Activated CD4-positive, alpha-beta T cell treated with anti-CD3 and anti-CD28 coated beads for 24 hours (primary cell): ENCODE results near the gene CLPTM1L.
"Not testable (repeated sequence)": the region's sequence is repeated elsewhere in the genome, so short reads cannot be mapped to it uniquely, and the experiment has no call there.

Source experiments
- DNase-seq, 2 donors: peaks; one replicate each; pipeline ENCODE4 v3.0.0-alpha.2; 2020; ENCODE audit warnings: low read depth in 2 of 2

Gene CLPTM1L

DNA sequence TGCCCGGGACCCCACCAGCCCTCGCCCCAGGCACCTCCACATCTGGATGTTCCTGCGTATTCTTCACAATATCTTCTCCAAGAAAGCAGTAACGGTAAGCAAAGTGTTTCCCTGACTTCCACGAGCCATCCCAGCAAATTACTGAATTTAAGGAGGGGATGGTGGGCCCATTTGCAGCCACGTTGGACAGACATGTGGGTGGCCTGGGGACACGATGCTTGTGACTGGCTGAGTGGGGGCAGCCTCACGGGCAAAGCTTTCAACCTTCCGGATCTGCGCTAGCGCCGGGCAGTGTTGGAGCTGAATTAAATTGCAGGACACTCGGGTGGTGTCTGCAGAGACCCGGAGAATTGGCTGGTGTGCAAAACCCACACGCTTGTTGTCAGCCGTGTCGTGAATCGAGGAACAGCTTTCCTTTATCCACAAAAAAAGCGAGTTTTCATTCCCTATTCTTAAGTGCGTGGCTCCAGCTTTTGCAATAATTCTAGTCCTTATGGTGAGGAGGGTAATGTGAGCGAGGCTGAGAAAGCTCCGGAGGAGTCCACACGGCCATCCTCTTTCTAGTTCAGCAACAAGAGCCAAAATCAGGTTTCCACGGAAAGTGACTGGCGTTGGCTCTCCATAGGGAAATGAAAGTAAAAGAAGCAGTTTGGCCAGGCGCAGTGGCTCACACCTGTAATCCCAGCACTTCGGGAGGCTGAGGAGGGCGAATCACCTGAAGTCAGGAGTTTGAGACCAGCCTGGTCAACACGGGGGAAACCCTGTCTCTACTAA, 17.5 kb upstream of the CLPTM1L start:
- DNase-seq: no peak

DNA sequence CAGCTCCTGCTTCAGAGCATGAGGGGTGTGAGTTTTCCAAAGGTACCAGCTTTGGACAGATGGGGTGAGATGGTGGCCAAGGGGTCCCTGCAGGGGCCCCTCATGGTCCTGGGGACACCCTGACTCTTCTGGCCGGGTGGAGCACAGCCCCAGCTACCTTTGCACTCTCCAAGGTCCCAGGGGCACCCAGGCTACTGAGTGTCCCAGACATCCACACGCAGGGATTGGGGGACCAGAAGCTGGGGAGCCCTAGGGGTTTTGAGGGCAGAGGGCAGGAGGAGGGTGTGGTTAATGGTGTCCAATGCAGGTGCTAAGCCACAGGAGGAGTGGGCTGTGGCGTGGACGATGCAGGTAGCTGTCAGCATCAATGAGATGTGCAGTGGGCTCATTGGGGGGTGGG, 16.0 kb upstream of the CLPTM1L start:
- no peak for DNase-seq

DNA sequence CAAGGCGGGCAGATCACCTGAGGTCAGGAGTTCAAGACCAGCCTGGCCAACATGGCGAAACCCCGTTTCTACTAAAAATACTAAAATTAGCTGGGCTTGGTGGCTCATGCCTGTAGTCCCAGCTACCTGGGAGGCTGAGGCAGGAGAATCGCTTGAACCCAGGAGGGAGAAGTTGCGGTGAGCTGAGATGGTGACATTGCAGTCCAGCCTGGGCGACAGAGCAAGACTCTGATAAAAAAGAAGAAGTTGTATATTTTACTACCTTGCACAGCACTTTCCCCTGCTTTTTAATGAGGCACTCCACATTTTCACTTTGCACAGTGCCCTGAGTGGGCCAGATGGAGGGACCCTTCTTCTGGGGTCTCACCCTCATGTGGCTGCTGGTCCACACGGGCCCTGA, 15.5 kb upstream of the CLPTM1L start:
- not testable (repeated sequence) for DNase-seq

DNA sequence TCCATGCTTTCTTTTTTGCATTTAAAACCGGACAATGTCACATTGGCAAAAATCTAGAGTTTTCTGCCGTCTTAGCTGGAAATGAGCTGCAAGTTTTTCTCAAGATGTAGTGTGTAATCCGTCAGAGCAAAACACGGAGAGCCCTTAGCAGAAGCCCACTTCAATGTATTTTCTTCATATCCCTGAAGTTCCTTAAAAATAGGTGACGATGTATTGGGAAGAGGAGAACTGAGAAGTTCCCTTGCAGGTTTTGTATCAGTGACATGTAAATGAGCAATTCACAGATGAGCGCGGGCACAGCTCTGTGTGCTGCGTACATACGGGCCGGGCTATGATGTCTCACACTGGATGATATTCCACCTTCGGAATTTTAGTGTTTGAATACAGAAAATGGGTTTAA, 14.8 kb upstream of the CLPTM1L start:
- no peak for DNase-seq

DNA sequence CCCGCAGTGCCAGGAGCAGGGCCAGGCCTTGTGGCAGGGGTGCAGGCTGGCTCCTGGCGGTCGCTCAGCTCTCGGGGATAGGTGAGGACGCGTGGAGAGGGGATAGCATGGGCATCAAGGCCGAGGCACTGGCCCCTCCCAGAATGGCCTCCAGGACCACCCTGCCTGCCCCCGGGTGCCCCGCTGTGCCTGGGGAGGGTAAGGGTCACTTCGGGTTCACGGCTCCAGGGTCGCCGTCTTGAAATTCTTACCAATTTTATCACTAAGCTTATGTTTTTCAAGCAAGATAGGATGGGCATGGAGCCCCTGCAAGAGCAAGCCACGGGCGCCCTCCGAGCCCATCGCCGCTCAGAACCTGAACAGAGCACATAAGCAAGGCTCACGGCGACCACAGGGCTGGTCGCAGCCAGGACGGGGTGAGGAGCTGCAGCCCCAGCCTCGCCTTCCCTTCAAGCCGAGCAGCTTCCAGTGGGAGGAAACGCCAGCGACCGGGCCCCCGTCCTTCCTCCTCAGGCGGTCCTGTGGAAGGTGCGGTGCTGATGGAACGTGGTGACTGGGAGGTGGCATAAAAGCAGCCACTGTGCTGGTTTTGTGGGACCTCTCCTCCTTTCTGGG, 14.2 kb upstream of the CLPTM1L start:
- no peak for DNase-seq

DNA sequence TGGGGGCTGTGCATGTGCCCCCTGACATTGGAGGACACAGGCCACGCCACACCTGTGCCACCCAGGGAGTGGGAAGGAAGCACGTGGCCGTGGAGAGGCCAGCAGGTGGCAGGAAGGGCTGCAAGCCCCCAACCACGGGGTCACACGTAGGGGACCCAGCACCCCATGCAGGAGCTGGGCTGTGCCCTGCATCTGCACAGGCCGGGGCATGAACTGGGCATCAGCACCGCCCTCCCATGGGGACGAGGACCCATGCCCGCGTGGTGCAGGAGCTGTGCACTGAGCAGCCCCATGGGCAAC, 13.8 kb upstream of the CLPTM1L start:
- no peak for DNase-seq

DNA sequence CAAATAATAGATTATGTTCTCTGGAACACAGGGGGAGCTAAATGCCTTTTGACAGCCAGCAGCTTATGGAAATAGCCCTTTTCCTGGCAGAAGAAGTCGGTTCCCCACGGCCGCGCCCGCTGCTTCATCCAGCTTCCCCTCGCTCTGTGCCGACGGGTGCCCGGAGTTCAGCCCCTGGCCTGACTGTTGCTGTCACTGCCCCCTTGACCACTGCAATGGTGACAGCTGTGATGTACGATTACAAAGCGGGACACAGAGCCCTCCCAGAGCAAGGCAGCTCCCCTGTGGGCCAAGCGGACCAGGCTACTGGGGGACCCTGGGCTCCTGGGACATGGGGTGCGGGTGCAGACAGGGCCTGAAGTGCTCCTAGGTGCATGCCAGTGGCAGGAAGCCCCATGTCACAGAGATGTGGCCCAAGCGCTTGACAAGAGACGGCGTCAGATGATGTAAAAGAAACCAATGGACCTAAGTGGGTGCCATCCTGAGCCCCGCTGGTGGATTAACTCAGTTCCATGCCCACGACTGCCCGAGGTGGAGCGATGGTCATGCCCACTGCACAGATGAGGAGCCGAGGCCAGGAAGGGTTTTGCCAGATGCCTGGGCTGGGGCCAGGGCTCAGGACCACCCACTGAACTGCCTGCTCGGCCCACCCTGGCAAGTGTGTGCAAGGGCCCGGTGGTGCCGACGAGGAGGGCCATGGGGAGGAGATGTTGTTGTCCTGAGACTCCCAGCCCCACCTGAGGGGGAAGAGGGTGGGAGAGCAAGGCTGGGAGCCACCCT, 13.2 kb upstream of the CLPTM1L start:
- DNase-seq: no peak

DNA sequence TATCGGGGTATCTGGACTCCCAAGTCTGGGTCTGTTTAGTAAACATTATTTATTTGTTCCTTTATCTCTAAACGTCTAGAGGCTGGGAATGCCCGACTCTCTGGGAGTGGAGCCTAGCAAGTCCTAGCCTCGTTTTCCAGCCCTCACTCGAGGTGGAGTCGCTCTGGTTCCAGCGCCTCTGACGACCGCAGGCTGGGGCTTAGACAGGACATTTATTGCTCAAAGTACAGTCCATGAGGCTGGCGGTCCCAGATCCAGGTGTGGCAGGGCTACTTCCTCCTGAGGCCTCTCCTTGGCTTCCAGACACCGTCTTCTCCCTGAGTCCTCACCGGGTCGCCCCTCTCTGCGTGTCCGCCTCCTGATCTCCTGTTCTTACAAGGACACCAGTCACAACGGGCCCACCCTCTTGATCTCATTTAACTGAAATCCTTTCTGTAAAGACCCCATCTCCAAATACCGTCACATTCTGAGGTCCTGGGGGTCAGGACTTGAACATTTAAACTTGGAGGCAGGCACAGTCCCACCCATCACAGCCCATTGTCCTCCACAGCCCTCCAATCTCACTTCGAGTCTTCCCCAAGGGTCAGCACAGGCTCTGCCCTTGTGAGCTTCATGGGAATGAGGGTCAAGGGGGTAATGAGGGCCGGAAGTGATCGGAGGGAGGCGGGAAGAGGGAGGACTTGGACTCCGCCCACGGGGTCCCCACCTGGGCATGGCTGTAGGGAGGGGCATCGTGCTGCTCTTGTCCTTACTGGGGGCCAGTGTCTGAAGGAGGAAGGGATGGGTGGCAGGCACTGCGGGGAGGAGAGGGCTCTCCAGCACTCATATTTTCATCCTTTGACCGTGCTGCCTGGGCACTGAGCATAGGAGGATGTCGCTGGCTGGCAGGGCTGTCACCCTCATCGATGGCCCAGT, 12.2 kb upstream of the CLPTM1L start:
- no peak for DNase-seq

DNA sequence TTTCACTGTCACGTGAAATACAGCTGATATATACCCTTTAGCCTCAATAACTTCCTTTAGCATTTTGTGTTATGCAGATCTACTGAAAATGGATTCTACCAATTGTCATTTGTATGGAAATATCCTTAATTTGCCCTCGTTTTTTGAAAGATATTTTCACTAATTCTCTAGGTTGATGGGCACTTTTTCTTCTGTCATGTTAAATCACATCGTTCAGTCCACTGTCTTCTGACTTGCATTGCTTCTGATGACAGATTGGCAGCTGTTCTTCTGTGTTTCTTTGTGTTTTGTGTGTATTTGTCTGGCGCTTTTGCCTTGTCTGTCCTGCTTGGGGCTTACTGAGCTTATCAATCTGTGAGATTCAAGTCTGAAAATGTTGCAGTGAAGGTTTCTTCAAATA, 9.7 kb upstream of the CLPTM1L start:
- DNase-seq: no peak

DNA sequence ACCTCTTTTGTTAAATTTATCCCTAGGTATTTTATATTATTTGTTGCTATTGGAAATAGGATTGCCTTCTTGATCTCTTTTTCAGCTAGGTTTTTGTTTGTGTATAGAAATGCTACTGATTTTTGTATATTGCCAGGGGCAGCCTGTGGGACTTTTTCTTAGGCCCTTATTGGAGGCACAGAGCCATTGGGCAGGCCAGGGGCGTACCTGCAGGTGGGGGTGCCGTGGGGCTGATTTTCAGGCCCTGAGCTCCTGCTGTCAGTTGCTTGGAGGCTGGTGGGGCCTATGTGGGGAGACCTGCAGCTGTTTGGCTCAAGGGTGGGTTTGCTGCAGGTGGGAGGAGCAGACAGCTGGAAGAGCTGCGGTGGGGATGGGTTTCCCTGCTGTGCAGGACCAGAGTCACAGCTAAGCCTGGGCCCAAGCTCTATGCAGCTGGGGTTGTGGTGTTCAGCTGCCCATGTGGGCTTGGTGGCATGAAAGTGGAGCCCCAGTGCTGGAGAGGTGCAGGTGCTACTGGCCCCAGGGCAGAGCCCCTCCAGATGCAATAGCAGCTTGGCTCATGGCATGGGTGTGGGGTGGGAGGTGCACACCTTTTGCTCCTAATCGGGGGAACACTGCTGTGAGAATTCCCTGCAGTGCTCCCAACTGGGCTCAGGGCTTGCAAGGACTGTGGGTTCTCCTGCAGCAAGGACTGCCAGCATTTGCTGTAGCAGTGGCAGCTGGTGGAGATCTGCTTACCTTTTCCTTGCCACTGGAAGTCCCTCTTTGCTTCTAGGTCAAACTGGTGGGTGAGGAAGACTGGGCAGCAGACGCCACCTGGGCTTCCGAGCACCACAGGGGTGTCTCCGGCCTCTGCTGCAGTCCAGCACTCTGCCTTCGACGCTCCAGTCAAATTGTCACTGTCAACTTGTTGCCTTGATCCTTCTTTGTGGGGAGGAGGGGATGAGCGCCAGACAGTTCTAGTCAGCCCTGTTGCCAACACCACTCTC, 7.6 kb upstream of the CLPTM1L start:
- no peak for DNase-seq

DNA sequence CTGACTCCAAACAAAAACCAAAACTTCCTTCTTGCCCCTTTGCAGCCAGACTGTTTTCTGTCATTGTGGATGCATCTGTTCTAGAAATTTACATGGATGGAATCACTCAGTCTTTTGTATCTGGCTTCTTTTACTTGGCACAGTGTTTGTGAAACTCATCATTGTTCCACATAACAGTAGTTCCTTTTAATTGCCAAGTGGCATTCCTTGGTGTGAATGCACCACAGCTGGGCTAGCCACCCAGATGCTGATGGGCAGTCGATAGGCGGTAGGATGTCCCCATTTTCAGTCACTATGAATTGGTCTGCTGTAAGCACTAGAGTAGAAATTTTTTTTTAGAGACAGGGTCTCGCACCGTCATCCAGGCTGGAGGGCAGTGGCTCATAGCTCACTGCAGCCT, 6.3 kb upstream of the CLPTM1L start:
- DNase-seq: no peak

DNA sequence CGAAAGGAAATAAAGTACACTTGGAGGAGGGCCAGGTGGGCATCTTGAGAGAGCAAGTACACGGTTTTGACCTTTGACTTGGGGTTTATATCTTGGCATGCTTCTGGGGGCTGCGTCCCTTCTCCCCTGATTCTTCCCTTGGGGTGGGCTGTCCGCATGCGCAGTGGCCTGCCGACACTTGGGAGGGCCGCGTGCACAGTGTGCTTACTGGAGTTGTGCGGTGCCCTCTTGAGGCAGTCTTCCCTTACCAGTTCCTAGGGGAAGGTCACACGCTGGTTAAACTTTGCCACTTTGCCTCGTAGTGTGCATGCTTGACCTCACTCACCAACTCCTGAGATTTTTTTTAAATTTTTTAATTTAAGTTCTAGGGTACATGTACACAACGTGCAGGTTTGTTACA, 4.3 kb upstream of the CLPTM1L start:
- no peak for DNase-seq

DNA sequence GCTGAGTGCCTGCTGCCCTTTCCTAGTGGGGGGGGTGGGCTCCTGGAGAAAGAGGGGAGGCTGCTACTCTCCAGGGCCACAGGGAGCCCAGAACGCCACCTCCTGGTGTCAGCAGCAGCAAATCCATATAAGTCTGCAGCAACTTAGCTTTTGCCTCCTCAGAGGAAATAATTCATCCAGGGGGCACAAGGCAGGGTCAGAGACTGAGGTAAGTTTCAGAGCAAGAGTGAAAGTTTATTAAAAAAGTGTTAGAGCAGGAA, 4.0 kb upstream of the CLPTM1L start:
- DNase-seq: no peak

DNA sequence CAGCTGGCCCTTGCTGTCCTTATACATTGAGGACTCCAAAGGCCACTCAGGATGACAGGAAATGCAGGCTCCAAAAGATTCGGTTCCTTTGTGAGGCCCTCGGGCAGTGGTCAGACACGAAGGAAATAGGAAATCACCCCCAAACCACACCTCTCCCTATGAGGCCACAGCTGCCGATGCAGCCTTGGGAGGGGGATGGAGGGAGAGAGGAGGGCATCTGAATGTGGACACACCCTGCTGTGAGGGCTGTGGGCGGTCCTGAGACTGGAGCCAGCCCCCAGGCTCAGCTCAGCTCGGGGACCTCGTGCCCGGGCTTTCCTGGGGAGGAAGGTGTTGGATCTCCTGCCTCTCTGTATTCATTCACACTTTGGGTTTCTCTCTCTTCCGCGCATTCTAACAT, 2.7 kb upstream of the CLPTM1L start:
- DNase-seq: no peak

DNA sequence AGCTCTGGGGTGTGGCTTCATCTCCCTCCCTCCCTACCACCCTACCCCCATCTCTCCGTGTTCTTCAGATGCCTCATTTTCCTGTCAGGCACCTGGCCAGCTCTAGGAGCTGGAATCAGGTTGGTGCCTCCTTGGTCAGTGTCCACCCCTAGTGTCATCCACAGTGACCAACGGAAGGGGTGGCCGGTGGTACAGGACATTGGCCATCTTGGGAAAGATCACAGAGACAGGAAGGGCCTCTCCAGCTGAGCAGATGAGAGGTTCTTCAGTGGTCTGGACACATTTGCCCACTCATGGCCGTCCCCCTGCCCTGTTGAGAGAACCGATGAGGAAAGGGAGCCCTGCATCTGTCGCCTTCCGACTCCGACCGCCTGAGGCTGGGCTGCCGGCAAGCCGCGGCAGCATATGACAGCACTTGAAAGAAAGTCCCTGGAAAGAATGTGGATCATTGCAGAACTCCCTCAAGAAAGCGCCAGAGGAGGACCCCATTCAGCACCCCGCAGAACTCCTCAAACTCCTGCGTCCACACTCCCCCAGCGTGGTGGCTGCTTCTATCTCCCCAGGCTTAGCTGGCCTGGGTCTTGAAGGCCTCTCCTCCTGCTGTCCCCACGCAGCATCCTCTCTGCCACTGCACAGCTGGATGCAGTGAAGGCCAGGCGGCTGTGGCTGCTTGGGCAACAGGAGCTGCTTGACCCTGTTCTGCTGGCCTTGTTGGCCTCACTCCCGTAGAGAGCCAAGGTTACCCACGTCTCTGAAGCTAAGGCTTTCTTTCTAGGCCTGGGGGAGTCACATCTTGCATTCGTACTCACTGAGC, 1.9 kb upstream of the CLPTM1L start:
- DNase-seq: no peak

DNA sequence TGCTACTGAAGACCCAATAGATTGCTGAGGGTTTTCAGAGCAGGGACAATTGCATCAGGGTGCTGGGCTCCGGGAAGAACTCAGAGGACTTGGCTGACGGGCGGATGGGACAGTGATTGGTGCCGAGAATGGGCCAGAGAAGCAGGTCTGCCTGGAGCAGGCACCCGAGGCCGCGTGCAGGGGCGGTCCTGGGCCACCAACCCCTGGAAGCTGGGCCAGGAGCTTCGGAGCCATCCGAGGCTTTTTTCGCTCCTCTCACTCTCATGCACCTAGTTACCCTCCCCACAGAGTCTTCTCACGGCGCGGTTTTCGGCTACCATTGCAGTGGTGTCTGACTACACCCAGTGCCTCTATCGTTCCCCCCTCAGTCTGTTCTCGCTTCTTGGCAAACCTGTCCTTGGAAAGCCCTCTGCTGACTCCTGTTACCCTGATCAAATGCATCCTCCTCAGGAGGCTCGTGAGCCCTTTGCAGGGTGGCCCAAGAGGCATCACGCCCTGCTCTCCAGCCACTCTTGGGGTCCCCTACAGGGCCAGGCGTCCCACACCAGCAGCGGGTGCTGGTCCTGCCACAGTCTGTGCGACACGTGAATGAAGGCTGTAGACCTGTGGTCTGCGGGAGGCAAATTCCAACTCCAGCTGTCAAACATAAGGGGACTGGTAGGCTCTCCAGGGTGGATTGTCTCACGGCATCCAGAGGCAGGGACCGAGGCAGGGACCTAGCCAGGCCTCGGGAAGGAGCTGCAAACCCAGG, 1.2 kb upstream of the CLPTM1L start:
- no peak for DNase-seq

DNA sequence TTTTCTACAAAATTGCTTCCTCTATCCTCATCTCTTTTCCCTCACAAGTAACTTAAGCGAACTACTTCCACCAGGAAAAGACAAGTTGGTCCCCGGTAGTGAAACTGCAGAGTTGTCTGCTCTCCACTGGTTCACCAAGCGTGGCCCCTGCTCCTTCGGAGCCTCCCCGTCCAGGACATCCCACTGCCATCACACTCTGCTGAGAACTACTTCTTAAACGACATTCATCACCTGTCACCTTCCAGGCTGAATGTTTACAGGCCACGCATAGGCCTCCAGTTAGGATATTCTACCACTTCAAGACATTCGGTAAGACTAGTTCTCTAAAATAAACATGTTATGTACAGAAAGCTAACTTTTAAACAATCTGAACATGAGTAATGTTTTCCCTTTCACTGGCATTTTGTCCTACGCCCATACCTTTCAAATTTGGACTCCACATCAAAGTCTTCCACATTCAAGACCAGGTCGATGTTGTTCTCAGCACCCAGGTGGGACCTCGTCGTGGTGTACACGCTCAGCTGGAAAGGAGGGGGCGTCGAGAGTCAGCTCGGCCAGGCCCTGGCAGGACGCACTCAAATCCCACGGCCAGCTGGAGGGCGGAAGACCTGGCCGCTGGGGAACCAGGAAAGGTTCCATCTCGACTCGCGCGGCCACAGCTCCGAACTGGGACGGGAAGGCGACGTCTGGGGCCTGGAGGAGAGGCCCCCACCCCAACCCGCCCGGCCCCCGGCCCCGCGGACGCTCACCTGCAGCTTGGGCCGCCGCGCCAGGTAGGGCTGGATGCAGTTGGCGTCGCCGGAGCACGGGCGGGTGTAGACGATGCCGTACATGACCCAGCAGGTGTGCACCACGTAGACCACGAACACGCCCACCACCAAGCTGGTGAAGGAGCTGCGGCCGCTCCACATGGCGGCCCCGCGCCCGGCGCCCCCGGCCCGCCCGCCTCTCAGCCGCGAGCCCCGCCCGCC, 683 bp downstream of the CLPTM1L start:
- peak in 1 of 2 donors; percentile 12 for DNase-seq

DNA sequence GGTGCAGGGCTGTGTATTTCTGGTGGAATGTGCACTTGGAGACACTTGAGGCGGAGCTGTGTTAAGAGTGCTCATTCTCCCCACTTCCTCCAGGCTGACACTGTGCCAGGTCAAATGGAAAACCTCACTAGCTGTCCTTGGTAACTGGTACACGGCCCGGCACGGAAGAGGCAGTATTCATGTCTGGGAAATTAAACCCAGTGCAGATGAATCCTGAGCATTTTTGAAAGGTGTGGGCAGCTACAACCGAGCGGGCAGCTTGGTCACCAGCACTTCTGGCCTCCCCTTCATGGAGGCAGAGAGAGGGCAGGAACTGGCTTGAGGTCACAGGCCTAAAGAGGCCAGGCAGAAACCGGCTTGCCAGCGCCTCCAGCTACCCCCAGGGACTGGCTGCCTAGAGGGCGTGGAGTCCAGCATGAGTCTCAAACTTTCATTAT, 1.6 kb downstream of the CLPTM1L start:
- DNase-seq: no peak
